Fibroblast of villous mesenchyme (primary cell): Measurements from ENCODE around the gene ENSA. TPM values are rescaled to one million over a fixed set of nuclear protein-coding genes. Genes with fewer than 3 reads are reported as not detected.
"Not testable (repeated sequence)": the region's sequence is repeated elsewhere in the genome, so short reads cannot be mapped to it uniquely, and the experiment has no call there.

ENCODE experiments used
- DNase-seq: peaks from one replicate; pipeline ENCODE4 v3.0.0-alpha.2; 2010; ENCODE audit warnings: low read depth
- H3K4me3 ChIP-seq: 2 replicates; pipeline ENCODE4 v1.5.1; 2011; ENCODE audit warnings: low read depth, mild to moderate bottlenecking, low read length
- total RNA-seq: library from RNA; depleted of rRNA; stranded (reverse); fragments of >200 nt; gene quantifications from 2 replicates; pipeline ENCODE4 v1.2.3, GENCODE V29; 2012
- TF ChIP-seq, protein P1 (sequence below): IDR thresholded peaks from 2 replicates; pipeline ENCODE4 v1.5.1; 2012; ENCODE audit warnings: low read depth, mild to moderate bottlenecking, low read length; ENCODE audit not compliant: insufficient read depth

Gene ENSA
- total RNA-seq, 1 donor = 78.6 TPM

- TF ChIP-seq, protein P1, sequence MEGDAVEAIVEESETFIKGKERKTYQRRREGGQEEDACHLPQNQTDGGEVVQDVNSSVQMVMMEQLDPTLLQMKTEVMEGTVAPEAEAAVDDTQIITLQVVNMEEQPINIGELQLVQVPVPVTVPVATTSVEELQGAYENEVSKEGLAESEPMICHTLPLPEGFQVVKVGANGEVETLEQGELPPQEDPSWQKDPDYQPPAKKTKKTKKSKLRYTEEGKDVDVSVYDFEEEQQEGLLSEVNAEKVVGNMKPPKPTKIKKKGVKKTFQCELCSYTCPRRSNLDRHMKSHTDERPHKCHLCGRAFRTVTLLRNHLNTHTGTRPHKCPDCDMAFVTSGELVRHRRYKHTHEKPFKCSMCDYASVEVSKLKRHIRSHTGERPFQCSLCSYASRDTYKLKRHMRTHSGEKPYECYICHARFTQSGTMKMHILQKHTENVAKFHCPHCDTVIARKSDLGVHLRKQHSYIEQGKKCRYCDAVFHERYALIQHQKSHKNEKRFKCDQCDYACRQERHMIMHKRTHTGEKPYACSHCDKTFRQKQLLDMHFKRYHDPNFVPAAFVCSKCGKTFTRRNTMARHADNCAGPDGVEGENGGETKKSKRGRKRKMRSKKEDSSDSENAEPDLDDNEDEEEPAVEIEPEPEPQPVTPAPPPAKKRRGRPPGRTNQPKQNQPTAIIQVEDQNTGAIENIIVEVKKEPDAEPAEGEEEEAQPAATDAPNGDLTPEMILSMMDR = no peak
- H3K4me3 ChIP-seq = no peak overlapping the region
- DNase-seq = no peak
Observed at GRCh38 chr1:150660584-150660983, 31.2 kb upstream of the ENSA start.

DNA sequence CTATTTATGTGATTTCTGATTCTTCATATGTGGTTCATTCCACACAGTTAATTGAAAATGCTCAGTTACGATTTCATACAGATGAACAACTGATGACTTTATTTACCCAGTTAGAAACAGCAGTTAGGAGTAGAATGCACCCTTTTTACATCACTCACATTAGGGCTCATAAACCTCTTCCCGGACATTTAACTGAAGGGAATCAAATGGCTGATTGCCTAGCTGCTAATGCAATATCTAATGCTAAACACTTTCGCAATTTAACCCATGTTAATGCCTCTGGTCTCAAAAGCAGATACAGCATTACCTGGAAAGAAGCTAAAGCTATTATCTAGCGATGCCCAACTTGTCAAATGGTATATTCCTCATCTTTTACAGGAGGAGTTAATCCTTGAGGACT lies 27.7 kb upstream of the ENSA start:
- not testable (repeated sequence) for DNase-seq, H3K4me3 ChIP-seq

DNA sequence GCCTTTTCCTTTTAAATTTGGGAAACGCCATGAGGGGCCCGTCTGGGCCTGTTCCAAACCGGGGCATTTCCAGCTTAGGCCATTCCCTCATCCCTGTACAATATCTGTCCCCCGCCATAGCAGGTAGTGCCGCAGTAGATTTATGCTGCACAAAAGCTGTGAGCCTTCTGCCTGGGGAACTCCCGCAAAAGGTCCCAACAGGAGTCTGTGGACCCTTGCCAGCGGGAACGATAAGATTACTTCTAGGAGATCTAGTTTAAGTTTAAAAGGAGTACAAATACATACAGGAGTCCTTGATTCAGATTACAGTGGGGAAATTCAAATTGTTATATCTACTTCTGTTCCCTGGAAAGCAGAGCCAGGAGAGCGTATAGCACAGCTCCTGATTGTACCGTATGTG lies 25.2 kb upstream of the ENSA start:
- DNase-seq, H3K4me3 ChIP-seq: not testable (repeated sequence)

DNA sequence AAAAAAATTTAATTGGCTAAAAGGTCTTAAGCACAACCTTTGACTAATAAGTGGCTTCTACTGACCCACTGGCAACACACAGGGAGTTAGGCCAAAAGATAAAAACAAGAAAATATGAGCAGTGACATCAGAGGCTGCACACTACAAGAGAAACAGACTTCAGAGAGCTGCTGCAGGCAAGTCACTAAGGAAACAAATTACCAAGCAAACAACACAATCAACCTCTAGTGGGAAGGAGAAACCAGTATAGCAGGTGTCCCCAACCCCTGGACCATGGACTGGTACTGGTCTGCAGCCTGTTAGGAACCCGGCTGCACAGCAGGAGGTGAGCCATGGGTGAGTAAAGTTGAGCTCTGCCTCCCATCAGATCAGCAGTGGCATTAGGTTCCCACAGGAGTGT lies 20.8 kb upstream of the ENSA start:
- H3K4me3 ChIP-seq = no peak overlapping the region
- no peak for DNase-seq
- TF ChIP-seq, protein P1 = no peak

- H3K4me3 ChIP-seq = no peak overlapping the region
- DNase-seq = no peak
- TF ChIP-seq, protein P1 = no peak
Observed at GRCh38 chr1:150649441-150650075, 20.1 kb upstream of the ENSA start.

- no peak overlapping the region for H3K4me3 ChIP-seq
- DNase-seq = no peak
- TF ChIP-seq, protein P1 = no peak
Observed at GRCh38 chr1:150642296-150642695, 12.9 kb upstream of the ENSA start.

DNA sequence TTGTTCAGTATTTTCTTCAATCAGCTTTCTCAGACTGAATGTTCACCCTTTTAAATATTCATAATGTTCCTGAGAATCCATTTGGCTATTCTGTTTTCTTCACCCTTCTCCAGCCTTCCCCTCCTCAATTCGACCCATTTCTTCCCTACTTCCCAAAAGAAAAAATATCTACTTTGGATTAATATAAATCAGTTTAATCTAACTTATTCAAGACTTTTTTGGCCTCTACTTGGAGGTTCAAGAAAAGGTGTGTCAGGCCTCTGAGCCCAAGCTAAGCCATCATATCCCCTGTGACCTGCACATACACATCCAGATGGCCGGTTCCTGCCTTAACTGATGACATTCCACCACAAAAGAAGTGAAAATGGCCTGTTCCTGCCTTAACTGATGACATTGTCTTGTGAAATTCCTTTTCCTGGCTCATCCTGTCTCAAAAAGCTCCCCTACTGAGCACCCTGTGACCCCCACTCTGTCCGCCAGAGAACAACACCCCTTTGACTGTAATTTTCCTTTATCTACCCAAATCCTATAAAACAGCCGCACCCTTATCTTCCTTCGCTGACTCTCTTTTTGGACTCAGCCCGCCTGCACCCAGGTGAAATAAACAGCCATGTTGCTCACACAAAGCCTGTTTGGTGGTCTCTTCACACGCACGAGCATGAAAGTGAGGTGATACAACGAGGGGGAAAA lies 11.9 kb upstream of the ENSA start:
- not testable (repeated sequence) for DNase-seq, H3K4me3 ChIP-seq

DNA sequence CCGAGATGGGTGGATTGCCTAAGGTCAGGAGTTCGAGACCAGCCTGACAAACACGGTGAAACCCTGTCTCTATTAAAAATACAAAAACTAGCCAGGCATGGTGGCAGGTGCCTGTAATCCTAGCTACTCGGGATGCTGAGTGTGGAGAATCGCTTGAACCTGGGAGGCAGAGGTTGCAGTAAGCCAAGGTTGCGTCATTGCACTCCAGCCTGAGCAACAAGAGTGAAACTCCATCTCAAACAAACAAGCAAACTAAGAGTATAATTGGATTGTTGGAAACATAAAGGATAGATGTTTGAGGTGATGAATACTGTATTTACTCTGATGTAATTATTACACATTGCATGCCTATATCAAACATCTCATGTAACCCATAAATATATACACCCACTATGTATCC lies 9.0 kb upstream of the ENSA start:
- not testable (repeated sequence) for H3K4me3 ChIP-seq, DNase-seq

- H3K4me3 ChIP-seq, DNase-seq: not testable (repeated sequence)
Observed at GRCh38 chr1:150634839-150635622, 5.6 kb upstream of the ENSA start.
